PC-3 (cell line): ENCODE data around the gene ACYP2.

Experiments used
- EZH2 ChIP-seq: fragments of 300-600 bp; sonication (generic); IDR thresholded peaks from one replicate; pipeline ENCODE4 v1.6.1; 2017; ENCODE audit warnings: antibody characterized with exemption, mild to moderate bottlenecking, low read length; ENCODE audit not compliant: unreplicated experiment
- EZH2phosphoT487 ChIP-seq: fragments of 300-600 bp; sonication (generic); IDR thresholded peaks from 2 replicates; pipeline ENCODE4 v1.6.1; 2018; ENCODE audit warnings: mild to moderate bottlenecking, antibody characterized with exemption, low read length, borderline replicate concordance

GRCh38 chr2:54120950-54121349 is 5.5 kb downstream of the ACYP2 start:
- TF ChIP-seq EZH2 (no peak), EZH2phosphoT487 (no peak)
